Prostate gland (tissue), 2 donors: ENCODE measurements around the gene RRP12. TPM values are rescaled to one million over a fixed set of nuclear protein-coding genes. Genes with fewer than 3 reads are reported as not detected.

Source experiments
- DNase-seq: peaks from one replicate; pipeline ENCODE4 v3.0.0-alpha.2; 2019; ENCODE audit warnings: low spot score
- H3K27ac ChIP-seq, 2 donors: fragments of 200-600 bp; sonication (generic); 2 replicates each; pipeline ENCODE4 v1.5.1; 2017 to 2019
- H3K27me3 ChIP-seq: fragments of 200-600 bp; sonication (generic); replicated peaks from 2 replicates; pipeline ENCODE4 v1.5.1; 2019; ENCODE audit not compliant: insufficient read depth
- H3K36me3 ChIP-seq, 2 donors: fragments of 200-600 bp; sonication (generic); 1 replicate in 1 of 2; 2 replicates in 1 of 2; pipeline versions ENCODE4 v1.5.1 to v1.8.1; 2017 to 2019
- H3K4me1 ChIP-seq: fragments of 200-600 bp; sonication (generic); replicated peaks from 2 replicates; pipeline ENCODE4 v1.5.1; 2019
- H3K4me3 ChIP-seq, 2 donors: fragments of 200-600 bp; sonication (generic); 2 replicates each; pipeline ENCODE4 v1.5.1; 2017 to 2019
- H3K9me3 ChIP-seq: fragments of 200-600 bp; sonication (generic); 2 replicates; pipeline ENCODE4 v1.5.1; 2017
- POLR2A ChIP-seq: fragments of 450-650 bp; IDR thresholded peaks from one replicate; pipeline ENCODE4 v1.6.1; 2016; ENCODE audit warnings: antibody characterized with exemption, mild to moderate bottlenecking
- POLR2AphosphoS5 ChIP-seq: sonication (generic); formaldehyde crosslinking; IDR thresholded peaks from one replicate; pipeline ENCODE4 v1.6.1; 2017; ENCODE audit warnings: antibody characterized with exemption
- WGBS: methylation state at CpG from one replicate; pipeline ENCODE4 v1.1.5; 2018; 5-methylcytosine and 5-hydroxymethylcytosine counted together
- intact Hi-C: fragments of 100-400 bp; cut with DNase I; formaldehyde crosslinking; loops from one replicate; pipeline ENCODE4 v1.14.2; 2022
- total RNA-seq, 2 donors: library from RNA; depleted of rRNA; stranded (reverse); fragments of >200 nt; gene quantifications; one replicate each; pipeline ENCODE4 v1.1.0, GENCODE V29; 2016
- TF ChIP-seq, protein P1 (sequence below), 4 experiments: fragments of 200-600 bp in 2 of 4; fragments of 450-650 bp in 2 of 4; sonication (generic) in 2 of 4; IDR thresholded peaks; 1 replicate in 3 of 4; 2 replicates in 1 of 4; pipeline ENCODE4 v1.5.1; 2016 to 2019; ENCODE audit warnings: antibody characterized with exemption in 4 of 4, mild to moderate bottlenecking in 2 of 4, moderate library complexity in 2 of 4

RRP12 gene
- total RNA-seq, 2 donors from 2014 or later: 14.9 to 38.6 TPM

DNA sequence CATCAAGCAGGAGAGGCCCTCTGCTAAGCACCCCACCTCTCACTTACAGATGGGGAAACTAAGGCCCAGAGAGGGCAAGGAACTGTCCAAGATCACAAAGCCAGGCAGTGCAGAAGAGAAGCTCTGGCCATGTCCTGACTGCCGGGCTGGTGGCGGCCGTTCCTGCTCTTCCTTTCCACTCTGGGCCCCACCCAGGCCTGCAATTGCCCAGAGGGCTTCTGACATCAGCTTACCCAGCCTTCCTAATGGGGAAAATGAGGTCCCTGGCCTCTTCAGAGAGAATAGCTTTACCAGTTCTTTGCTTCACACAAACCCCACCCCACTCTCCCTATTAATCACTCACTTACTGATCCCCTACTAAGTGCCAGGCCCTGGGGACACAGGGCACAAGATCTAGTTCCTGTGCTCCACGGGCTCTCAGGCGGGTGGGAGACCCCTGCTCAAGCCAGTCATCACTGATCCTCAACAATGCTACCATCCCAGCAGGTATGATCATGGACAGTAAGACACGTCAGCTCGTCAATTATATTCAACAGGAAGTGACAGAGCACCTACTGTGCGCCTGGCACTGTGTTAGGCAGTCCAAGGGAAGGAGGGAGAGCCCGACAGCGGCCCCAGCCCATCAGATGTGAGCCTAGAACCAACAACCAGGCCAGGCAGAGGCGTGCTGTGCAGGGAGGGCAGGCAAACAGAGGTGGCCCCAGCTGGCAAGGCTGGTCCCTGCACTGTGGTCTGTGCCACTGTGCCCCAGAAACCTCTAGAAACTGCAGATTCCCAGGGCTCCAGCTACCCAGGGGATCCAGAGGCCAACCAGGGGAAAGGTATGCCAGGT is 40.2 kb downstream of the RRP12 start:
- H3K9me3 ChIP-seq: no peaks in the 10 kb centered on the region
- intact Hi-C loops: no loop called here
- TF ChIP-seq, protein P1, sequence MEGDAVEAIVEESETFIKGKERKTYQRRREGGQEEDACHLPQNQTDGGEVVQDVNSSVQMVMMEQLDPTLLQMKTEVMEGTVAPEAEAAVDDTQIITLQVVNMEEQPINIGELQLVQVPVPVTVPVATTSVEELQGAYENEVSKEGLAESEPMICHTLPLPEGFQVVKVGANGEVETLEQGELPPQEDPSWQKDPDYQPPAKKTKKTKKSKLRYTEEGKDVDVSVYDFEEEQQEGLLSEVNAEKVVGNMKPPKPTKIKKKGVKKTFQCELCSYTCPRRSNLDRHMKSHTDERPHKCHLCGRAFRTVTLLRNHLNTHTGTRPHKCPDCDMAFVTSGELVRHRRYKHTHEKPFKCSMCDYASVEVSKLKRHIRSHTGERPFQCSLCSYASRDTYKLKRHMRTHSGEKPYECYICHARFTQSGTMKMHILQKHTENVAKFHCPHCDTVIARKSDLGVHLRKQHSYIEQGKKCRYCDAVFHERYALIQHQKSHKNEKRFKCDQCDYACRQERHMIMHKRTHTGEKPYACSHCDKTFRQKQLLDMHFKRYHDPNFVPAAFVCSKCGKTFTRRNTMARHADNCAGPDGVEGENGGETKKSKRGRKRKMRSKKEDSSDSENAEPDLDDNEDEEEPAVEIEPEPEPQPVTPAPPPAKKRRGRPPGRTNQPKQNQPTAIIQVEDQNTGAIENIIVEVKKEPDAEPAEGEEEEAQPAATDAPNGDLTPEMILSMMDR (IDR thresholded peaks at IDR 0.05): no peak
- TF ChIP-seq POLR2A (no peak), POLR2AphosphoS5 (no peak)
- no peak overlapping the region for H3K4me3 ChIP-seq
- H3K27me3 ChIP-seq: no peaks in the 10 kb centered on the region
- no peak for DNase-seq
- no peak overlapping the region for H3K27ac ChIP-seq
- H3K36me3 ChIP-seq: no peaks in the 10 kb centered on the region
- WGBS: 87% methylated on average over 11 of the region's 11 CpGs
- no peaks in the 10 kb centered on the region for H3K4me1 ChIP-seq

DNA sequence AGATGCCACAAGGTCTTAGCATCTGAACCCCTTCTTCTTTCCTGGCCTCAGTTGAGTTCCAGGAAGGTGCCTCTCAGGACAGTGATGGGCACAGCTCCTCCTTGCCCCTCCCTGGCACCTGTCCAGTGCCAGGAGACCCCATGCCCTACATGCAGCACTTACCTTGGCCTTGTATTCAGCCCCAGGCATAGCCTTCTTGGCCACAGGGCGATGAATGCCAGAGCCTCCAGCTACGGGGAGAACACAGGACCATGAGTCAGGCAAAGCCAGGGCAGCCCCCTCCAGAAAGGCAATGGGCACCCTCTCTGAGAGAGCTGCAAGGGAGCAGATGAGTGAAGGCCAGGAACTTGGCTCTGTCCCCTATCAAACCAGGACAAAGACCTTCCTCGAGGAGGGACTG is 42.4 kb downstream of the RRP12 start:
- H3K4me1 ChIP-seq: no peaks in the 10 kb centered on the region
- intact Hi-C loops: no loop called here
- no peaks in the 10 kb centered on the region for H3K36me3 ChIP-seq
- no peak overlapping the region for H3K4me3 ChIP-seq
- no peak overlapping the region for H3K27ac ChIP-seq
- DNase-seq: no peak
- no peaks in the 10 kb centered on the region for H3K27me3 ChIP-seq
- 91% methylated on average over 3 of the region's 3 CpGs for WGBS
- no peaks in the 10 kb centered on the region for H3K9me3 ChIP-seq
- no peak for TF ChIP-seq POLR2A
- TF ChIP-seq POLR2AphosphoS5: no peak
- TF ChIP-seq, protein P1 (IDR thresholded peaks at IDR 0.05): no peak

- no peak overlapping the region for H3K27ac ChIP-seq
- H3K4me1 ChIP-seq: no peaks in the 10 kb centered on the region
- H3K27me3 ChIP-seq: no peaks in the 10 kb centered on the region
- no peak for DNase-seq
- no peaks in the 10 kb centered on the region for H3K9me3 ChIP-seq
- 94% methylated on average over 4 of the region's 4 CpGs for WGBS
- TF ChIP-seq, protein P1 (IDR thresholded peaks at IDR 0.05): no peak
- TF ChIP-seq POLR2A (no peak), POLR2AphosphoS5 (no peak)
- intact Hi-C loops: no loop called here
- H3K4me3 ChIP-seq: no peak overlapping the region
- no peaks in the 10 kb centered on the region for H3K36me3 ChIP-seq
These were observed 42.8 kb downstream of the RRP12 start for GRCh38 chr10:97358349-97358748.

- H3K27me3 ChIP-seq: no peaks in the 10 kb centered on the region
- no peaks in the 10 kb centered on the region for H3K4me1 ChIP-seq
- no peaks in the 10 kb centered on the region for H3K9me3 ChIP-seq
- no peaks in the 10 kb centered on the region for H3K36me3 ChIP-seq
- intact Hi-C loops: no loop called here
- H3K27ac ChIP-seq: no peak overlapping the region
- TF ChIP-seq, protein P1 (IDR thresholded peaks at IDR 0.05): no peak
- no peak for TF ChIP-seq POLR2A
- WGBS: 89% methylated on average over 6 of the region's 7 CpGs
- H3K4me3 ChIP-seq: no peak overlapping the region
- DNase-seq: no peak
These were observed 44.2 kb downstream of the RRP12 start for GRCh38 chr10:97356918-97357317.

DNA sequence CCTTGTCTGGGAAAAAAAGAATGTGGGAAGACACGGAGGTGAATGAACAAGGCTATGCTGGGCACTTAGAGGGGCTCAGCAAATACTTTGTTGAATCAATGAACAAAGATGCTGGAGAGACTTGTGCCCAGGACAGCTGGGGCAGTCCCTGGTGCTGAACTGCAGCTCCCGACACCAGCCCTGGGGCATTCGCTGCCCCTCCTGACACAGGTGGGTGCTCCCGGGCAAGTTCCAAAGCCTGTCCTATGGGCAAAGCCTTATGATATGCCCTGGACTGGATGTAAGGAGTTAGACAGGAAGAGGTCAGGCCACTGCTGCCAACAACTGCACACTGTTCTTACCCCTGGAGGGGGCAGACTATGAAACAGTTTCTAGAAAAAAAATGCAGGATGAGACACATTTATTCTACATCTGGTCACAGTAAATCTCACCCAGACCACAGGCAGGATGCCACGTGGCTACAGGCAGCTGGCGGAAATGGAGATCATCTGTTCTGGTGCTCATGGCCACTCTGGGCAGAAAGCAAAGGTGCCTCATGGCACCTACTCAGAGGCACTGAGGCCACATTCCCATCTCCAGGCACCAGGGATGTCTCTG is 44.7 kb downstream of the RRP12 start:
- TF ChIP-seq, protein P1 (IDR thresholded peaks at IDR 0.05): no peak
- TF ChIP-seq POLR2A: no peak
- Histone ChIP-seq H3K4me1 (no peaks in the 10 kb centered on the region), H3K27ac (no peak overlapping the region), H3K36me3 (no peaks in the 10 kb centered on the region), H3K27me3 (no peaks in the 10 kb centered on the region), H3K9me3 (no peaks in the 10 kb centered on the region), H3K4me3 (no peak overlapping the region)
- 84% methylated on average over 6 of the region's 6 CpGs for WGBS
- intact Hi-C loops: no loop called here
- DNase-seq: no peak
